A549 (cell line): ENCODE data around the gene MITF.

Experiments
- CHD4 ChIP-seq: fragments of 200-600 bp; sonication (generic); IDR thresholded peaks from 2 replicates; pipeline ENCODE4 v1.6.1; 2016; ENCODE audit warnings: antibody characterized with exemption, mild to moderate bottlenecking, borderline replicate concordance
- CTCF ChIP-seq: fragments of >200 bp; sonication (Bioruptor Twin); formaldehyde crosslinking; IDR thresholded peaks from 3 replicates; pipeline ENCODE4 v1.5.1; 2016
- JUNB ChIP-seq: fragments of >200 bp; sonication (Bioruptor Twin); formaldehyde crosslinking; IDR thresholded peaks from 2 replicates; pipeline ENCODE4 v1.6.1; 2016

GRCh38 chr3:69791919-69792399 is 52.7 kb downstream of the MITF start:
- TF ChIP-seq CTCF (peak; percentile 84), CHD4 (no peak), JUNB (no peak)
